ENCODE measurements around the gene SLCO1C1. TPM values are rescaled to one million over a fixed set of nuclear protein-coding genes. Genes with fewer than 3 reads are reported as not detected.

Gene SLCO1C1
- polyA plus RNA-seq, 1 experiment, result not detected

GRCh38 chr12:20716037-20716436 lies 20.9 kb downstream of the SLCO1C1 start:
- no peak overlapping the region for H3K4me3 ChIP-seq (ENCODE audit: low read depth, low read length)
- no peaks in the 10 kb centered on the region for H3K27me3 ChIP-seq (ENCODE audit: control insufficient read depth, insufficient read depth, low read length)
- ChIA-PET POLR2A (no interaction called here), CTCF (no interaction called here)
- no peak for TF ChIP-seq CTCF (IDR thresholded peaks at IDR 0.05; ENCODE audit: insufficient read depth, low read depth, low read length)
- H3K36me3 ChIP-seq (ENCODE audit: control insufficient read depth, insufficient read depth, low read length), result no peaks in the 10 kb centered on the region
- no peak for DNase-seq (ENCODE audit: low read depth)

GRCh38 chr12:20716985-20717384 lies 21.9 kb downstream of the SLCO1C1 start:
- DNase-seq (ENCODE audit: low read depth), result no peak
- ChIA-PET CTCF (interaction anchor here (1.8 kb wide), 1 partner anchor 12 kb away, joined by 5 read pairs; no protein-coding TSS in a partner anchor), POLR2A (no interaction called here)

GRCh38 chr12:20718294-20718693 lies 23.2 kb downstream of the SLCO1C1 start:
- no peaks in the 10 kb centered on the region for H3K36me3 ChIP-seq (ENCODE audit: control insufficient read depth, insufficient read depth, low read length)
- H3K4me3 ChIP-seq (ENCODE audit: low read depth, low read length), result no peak overlapping the region
- DNase-seq (ENCODE audit: low read depth), result no peak
- H3K27me3 ChIP-seq (ENCODE audit: control insufficient read depth, insufficient read depth, low read length), result no peaks in the 10 kb centered on the region
- no peak for TF ChIP-seq CTCF (IDR thresholded peaks at IDR 0.05; ENCODE audit: insufficient read depth, low read depth, low read length)
- ChIA-PET CTCF (interaction anchor here (1.8 kb wide), 1 partner anchor 13 kb away, joined by 5 read pairs; no protein-coding TSS in a partner anchor), POLR2A (no interaction called here)

More at GRCh38 chr12:20716985-20717384, 21.9 kb downstream of the SLCO1C1 start:
- no peak for TF ChIP-seq CTCF (IDR thresholded peaks at IDR 0.05; ENCODE audit: insufficient read depth, low read depth, low read length)
- no peaks in the 10 kb centered on the region for H3K27me3 ChIP-seq (ENCODE audit: control insufficient read depth, insufficient read depth, low read length)
- no peak overlapping the region for H3K4me3 ChIP-seq (ENCODE audit: low read depth, low read length)
- H3K36me3 ChIP-seq (ENCODE audit: control insufficient read depth, insufficient read depth, low read length), result no peaks in the 10 kb centered on the region

GRCh38 chr12:20722142-20722541 lies 27.0 kb downstream of the SLCO1C1 start:
- no peaks in the 10 kb centered on the region for H3K27me3 ChIP-seq (ENCODE audit: control insufficient read depth, insufficient read depth, low read length)
- no peak for TF ChIP-seq CTCF (IDR thresholded peaks at IDR 0.05; ENCODE audit: insufficient read depth, low read depth, low read length)
- H3K36me3 ChIP-seq (ENCODE audit: control insufficient read depth, insufficient read depth, low read length), result no peaks in the 10 kb centered on the region
- ChIA-PET CTCF (no interaction called here), POLR2A (no interaction called here)
- no peak for DNase-seq (ENCODE audit: low read depth)
- H3K4me3 ChIP-seq (ENCODE audit: low read depth, low read length), result no peak overlapping the region

- POLR2A ChIA-PET, result no interaction called here
- TF ChIP-seq CTCF (IDR thresholded peaks at IDR 0.05; ENCODE audit: insufficient read depth, low read depth, low read length), result no peak
- Histone ChIP-seq H3K4me3 (ENCODE audit: low read depth, low read length) (no peak overlapping the region), H3K36me3 (ENCODE audit: control insufficient read depth, insufficient read depth, low read length) (no peaks in the 10 kb centered on the region), H3K27me3 (ENCODE audit: control insufficient read depth, insufficient read depth, low read length) (no peaks in the 10 kb centered on the region)
- CTCF ChIA-PET, result no interaction called here
- DNase-seq (ENCODE audit: low read depth), result no peak
These were observed 36.1 kb downstream of the SLCO1C1 start for GRCh38 chr12:20731274-20731673.
